Eye (tissue), 1 donor: ENCODE measurements around the gene WNK4.
"Not testable (repeated sequence)": the region's sequence is repeated elsewhere in the genome, so short reads cannot be mapped to it uniquely, and the experiment has no call there.

ENCODE experiments used
- DNase-seq: peaks from one replicate; pipeline ENCODE4 v3.0.0-alpha.2; 2015

Gene WNK4

DNA sequence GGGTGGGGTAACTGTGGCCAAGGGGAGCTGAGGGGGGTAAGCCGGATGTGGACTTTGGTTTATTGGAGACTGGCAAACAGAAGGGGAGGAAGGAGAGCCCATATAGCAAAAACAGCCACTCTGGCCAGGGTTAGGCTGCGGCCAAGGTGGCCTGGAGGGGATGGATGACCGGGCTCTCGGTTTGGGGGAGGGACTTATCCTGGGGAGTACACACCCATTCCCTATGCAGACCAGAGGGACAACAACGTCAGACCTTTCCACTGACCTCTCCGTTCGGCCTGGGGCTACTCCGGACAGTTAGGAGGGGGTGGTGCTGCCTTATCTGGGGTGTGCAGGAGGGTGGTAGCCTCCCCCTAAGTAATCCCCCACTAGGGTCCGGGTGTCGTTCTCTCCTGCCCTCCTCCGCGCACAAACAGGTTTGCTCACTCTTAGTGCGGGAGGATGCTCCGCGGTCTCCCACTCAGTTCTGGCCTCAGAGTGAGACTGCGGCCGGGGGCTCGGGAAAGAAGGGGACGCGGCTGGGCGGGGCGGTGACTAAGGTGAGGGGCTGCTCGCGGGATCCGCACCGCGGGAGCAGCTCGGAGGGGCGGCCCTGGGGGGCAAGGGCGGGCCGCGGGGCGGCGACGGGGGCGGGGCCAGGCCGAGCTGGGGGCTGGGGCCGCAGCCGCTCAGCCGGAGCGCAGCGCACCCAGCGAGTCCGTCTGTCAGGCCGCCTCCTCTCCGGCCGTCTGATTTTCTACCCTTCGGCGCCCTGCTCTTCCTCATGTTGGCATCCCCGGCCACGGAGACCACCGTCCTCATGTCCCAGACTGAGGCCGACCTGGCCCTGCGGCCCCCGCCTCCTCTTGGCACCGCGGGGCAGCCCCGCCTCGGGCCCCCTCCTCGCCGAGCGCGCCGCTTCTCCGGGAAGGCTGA is at the start of gene WNK4:
WNK4 (plus strand) TSS at position 675 of the 915 bp plus-strand sequence; CDS start at position 764, 89 bp downstream.
- no peak for DNase-seq

DNA sequence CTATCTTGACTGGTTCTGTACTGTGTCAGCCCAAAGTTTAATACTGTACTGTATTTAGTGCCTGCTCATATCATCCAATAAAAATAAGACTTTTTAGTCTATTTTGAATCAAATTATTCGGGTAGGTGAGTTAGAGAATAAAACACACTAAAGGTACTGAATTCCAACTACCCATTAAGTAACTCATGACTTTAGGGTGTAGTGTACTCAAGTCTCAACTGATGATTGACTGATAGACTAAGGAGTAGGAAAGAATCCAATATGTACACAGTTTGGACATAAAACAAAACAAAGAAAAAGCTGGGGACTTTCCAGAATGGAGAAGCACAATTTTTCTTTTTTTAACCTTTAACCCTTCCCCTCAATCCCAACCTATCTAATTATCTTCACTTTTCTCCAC is 39.7 kb upstream of the WNK4 start:
- no peak for DNase-seq

DNA sequence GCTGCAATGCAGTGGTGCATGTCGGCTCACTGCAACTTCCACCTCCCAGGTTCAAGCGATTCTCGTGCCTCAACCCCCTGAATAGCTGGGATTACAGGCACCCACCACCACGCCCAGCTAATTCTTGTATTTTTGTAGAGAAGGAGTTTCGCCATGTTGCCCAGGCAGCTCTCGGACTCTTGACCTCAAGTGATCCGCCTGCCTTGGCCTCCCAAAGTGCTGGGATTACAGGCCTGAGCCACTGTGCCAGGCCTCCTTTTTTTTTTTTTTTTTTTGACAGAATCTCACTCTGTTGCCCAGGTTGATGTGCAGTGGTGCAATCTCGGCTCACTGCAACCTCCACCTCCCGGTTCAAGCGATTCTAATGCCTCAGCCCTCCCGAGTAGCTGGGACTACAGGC is 37.5 kb upstream of the WNK4 start:
- not testable (repeated sequence) for DNase-seq

DNA sequence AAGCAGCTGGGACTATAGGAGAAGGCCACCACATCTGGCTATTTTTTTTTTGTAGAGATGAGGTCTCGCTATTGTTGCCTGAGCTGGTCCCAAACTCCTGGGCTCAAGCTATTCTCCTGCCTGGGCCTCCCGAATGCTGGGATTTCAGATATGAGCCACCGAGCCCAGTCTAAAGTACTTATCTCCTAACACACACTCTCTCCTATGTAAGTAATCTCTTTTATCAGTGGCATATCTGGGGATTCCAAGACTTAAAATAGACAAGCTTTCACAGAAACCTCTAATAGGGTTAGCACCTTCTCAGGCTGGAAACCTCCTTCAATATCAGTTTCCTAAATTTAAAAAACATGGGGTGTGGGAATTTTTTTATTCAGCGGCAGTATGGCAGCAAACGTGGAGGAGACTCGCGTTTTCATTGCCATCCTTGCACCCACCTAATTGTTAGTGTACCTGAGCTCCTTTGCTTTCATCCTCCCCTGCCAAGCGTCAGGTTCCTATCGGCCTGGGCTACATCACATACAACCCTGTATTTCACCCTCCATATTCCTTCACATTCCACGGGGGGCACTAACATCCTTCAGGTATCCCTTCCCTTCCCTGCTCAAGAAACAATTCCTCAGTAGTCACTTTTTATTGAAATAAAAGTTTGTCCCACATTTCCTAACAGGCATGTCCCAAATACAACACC is 36.7 kb upstream of the WNK4 start:
- no peak for DNase-seq

DNA sequence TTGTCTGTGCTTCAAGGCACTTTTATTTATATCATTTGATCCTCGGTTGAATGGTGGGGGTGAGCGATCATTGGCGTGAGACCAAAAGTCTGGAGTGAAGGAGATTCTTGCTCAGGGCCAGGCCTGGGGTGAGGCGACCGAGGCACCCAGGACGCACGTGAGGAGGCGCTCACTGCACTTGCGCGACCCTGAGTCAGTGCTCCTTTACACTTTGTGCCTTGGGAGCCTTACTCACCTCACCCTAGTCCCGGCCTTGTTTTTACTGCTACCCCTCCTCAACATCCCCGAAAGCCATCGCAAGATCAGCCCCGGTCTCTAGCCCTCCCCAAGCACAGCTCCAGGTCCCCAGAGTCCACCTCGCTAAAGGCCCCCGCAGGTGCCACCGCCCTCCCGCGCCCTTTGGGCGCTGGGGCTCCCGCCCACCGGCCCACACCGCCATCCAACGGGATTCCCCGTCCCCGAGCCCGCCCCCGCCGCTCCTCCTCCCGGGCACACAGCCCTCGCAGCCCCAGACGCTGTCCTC is 36.1 kb upstream of the WNK4 start:
- DNase-seq, result no peak

DNA sequence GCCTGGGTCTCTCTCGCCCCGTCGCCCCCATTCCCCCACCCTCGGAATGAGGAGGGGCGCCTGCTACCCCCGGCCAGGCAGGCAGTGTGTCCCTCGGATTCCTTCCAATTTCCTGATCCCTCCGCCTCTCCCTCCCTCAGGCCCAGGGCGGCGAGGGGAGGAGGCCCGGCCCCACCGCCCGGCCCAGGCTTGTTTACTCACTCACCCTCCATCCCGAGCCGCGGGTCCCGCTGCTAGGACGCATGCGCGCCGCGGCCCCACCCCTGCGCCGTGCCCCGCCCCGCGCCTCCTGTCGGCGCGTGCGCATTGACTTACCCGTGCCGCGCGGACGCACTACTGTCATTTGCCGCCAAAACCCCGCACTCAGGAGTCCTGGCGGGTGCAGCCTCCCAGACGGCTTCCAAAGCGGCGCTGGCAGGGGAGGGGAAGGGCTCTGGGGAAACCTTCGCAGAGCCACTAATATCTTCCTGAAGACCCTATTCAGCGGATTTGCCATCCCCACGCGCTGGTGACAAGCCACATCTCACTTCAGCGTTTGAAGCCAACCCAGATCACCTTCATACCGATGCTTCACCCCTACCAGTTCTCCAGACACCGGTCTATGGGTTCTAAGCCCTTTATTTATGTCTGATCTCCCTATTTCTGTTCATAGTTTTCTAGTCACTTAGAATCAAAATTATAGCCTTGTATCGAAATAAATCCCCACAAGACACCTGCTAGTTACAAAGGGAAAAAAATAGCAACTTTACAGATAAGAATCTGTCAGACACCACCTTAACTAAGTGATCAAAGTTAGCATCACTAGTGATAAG is 35.4 kb upstream of the WNK4 start, which contains the start of gene EZH1:
EZH1 (minus strand) TSS at position 235 of the 812 bp plus-strand sequence. CDS start 16,099 bp downstream, outside the sequence.
- DNase-seq, result peak; percentile 98

DNA sequence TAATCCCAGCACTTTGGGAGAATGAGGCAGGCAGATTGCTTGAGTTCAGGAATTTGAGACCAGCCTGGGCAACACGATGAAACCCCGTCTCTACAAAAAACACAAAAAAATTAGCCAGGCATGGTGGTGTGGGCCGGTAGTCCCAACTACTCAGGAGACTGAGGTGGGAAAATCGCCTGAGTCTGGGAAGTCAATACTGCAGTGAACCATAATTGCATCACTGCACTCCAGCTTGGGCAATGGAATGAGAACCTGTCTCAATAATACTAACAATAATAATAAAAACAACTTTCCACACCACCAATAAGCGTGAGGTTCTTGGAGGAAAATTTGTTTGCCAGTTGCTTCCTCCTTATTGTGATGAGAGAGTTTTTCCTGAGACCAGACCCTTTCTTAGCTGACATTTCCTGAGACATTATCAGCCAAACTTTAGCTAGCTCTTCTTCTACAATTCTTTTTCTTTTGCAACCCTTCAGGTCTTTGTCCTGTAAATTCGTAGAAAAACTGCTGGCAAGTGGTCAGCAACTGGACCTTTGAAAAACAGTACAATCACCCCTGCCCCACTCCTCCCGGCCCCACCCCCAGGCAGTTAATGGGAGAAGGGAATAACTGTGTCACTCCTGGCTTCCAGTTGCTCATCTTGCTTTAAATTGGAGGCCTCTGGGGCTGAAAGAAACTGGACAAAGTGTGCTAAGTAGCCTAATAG is 32.1 kb upstream of the WNK4 start:
- DNase-seq, result no peak

DNA sequence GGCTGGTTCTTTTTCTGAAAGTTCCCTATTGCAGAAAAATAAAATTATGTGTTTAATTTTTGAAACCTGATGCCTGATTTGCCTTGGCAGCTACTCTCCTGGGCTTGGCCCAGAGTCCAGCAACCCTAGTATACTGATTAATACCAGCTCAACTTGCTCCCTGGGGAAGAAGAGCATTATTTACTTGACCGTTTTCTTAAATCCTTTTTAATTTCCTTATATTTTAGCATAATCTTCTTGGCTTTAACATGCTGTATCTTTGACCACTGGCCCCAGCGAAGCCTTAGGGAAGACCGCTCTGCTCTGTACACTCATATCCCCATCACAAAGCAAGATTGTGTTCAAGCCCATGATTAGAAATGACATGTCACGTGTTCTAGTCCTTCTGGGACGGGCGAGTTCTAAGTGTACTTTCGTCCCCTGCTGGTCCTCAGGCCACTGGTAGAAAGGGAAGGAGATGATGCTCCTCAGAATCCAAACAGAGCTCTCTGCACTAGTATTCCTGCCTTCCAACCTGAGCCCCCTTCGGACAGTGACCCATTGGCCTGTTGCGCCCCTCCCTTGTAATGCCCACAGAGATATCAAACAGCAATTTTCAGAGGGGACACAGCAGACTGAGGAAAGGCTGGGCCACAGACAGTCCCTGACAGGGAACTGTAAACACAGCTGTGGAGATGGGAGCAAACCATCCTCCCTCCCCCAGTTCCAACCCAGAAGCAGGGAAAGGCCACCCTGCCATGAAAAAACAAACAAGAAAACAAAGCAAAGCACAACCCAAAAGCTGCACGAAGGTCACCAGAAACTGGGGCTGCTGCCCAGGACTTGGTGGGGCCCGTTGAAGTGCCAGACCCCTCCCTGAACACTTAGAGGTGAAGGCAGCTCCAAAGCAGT is 31.3 kb upstream of the WNK4 start:
- peak; percentile 92 for DNase-seq

- DNase-seq, result peak; percentile 19
Measured at GRCh38 chr17:42750739-42751344, 29.6 kb upstream of the WNK4 start.

- no peak for DNase-seq
Measured at GRCh38 chr17:42751628-42752027, 28.8 kb upstream of the WNK4 start.

- DNase-seq, result no peak
Measured at GRCh38 chr17:42754782-42755181, 25.6 kb upstream of the WNK4 start.

GRCh38 chr17:42759982-42760651 is 20.3 kb upstream of the WNK4 start:
- DNase-seq, result no peak

- peak; percentile 79 for DNase-seq
Measured at GRCh38 chr17:42760652-42761581, 19.5 kb upstream of the WNK4 start, which contains the start of gene RAMP2. Gene RAMP2, plus strand, starts transcription at chr17:42761227. Its CDS starts 35 bp downstream, at chr17:42761262.

- no peak for DNase-seq
Measured at GRCh38 chr17:42761638-42762037, 18.8 kb upstream of the WNK4 start.

DNA sequence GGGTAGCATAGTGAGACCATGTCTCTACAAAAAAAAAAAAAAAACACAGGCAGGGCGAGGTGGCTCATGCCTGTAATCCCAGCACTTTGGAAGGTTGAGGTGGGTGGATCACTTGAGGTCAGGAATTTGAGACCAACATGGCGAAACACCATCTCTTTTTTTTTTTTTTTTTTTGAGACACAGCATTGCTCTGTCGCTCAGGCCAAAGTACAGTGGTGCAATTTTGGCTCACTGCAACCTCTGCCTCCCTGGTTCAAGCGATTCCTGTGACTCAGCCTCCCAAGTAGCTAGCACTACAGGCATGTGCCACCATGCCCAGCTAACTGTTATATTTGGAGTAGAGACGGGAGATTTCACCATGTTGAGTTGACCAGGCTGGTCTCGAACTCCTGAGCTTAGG is 14.3 kb upstream of the WNK4 start:
- no peak for DNase-seq

GRCh38 chr17:42767512-42767911 is 12.9 kb upstream of the WNK4 start:
- no peak for DNase-seq

DNA sequence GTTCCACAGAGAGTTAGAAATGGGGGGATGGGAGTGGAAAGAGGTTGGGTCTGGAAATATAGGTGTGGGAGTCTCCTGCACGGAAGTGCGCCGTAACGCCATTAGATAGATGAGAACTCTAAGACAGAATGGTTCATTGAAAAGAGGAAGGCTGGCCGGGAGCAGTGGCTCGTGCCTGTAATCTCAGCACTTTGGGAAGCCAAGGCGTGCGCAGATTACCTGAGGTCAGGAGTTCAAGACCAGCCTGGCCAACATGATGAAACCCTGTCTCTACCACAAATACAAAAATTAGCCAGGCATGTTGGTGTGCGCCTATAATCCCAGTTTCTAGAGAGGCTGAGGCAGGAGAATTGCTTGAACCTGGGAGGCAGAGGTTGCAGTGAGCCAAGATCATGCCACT is 12.4 kb upstream of the WNK4 start:
- DNase-seq, result not testable (repeated sequence)

- DNase-seq, result not testable (repeated sequence)
Measured at GRCh38 chr17:42769964-42770363, 10.4 kb upstream of the WNK4 start.

GRCh38 chr17:42772945-42773289 is 7.5 kb upstream of the WNK4 start:
- DNase-seq, result no peak
